Stimulated activated CD4-positive, alpha-beta T cell treated with anti-CD3 and anti-CD28 coated beads, Interleukin-15, amount 100 ng/mL, for 48 hours (primary cell): ENCODE results near the gene BLOC1S5.
"Not testable (repeated sequence)": the region's sequence is repeated elsewhere in the genome, so short reads cannot be mapped to it uniquely, and the experiment has no call there.

Source experiments
- DNase-seq, 2 donors: peaks; one replicate each; pipeline ENCODE4 v3.0.0-alpha.2; 2020; ENCODE audit warnings: low read depth in 2 of 2

Gene BLOC1S5

DNA sequence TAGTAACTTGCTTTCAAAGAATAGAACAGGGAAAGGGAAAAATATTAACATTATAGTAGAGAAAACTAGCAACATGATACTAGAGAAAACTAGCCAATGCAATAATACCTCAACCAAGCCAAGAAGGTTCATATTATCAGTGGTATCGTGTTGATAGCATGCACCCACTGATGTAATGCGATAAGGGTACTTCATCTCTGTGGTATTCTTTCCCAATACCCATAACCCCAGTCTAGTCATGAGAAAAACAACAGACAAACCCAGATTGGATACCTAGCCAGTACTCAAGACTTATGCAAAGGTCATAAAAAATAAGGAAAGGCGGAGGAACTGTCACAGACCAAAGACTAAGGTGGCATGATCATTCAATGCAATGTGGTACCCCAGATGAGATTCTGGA, 21.0 kb downstream of the BLOC1S5 start:
- no peak for DNase-seq

DNA sequence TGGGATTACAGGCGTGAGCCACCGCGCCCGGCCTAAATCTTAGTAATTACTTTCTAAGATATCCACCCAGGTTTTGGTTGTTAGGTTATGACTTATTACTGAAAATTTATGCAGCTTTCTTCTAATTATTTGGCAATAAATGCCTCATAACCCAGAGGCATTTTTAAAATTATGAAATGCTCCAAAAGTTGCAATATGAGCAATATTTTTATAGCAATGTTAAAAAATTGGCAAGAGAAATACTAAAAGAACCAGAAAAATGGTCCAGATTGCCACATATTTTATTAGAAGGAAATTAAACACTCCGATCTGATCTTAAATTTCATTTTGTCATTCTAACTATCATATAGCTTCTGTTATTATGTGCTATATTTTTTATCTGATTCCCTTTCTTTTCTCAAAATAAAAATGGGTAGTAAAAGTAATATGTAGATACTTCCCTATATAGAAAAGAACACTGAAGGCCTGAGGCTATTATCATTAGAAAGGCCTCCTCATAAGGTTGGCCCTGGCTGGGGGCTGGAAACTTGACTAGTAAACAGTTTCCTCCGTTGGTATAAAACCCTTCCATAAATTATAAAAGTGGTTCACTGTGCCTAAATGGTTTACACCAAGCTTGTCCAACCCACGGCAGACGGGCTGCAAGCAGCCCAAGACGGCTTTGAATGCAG, 22.1 kb downstream of the BLOC1S5 start:
- DNase-seq = no peak

DNA sequence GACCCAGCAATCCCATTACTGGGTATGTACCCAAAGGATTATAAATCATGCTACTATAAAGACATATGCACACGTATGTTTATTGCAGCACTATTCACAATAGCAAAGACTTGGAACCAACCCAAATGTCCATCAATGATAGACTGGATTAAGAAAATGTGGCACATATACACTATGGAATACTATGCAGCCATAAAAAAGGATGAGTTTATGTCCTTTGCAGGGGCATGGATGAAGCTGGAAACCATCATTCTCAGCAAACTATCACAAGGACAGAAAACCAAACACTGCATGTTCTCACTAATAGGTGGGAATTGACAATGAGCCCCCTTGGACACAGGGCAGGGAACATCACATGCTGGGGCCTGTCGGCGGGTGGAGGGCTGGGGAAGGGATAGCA, 30.1 kb downstream of the BLOC1S5 start:
- DNase-seq = not testable (repeated sequence)

DNA sequence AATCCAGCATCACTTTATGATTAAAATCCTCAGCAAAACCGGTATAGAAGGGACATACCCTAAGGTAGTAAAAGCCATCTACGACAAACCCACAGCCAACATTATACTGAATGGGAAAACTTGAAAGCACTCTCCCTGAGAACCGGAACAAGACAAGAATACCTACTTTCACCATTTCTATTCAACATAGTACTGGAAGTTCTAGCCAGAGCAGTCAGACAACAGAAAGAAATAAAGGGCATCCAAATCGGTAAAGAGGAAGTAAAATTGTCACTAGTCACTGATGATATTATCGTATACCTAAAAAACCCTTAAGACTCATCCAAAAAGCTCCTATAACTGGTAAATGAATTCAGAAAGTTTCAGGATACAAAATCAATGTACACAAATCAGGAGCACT, 33.3 kb downstream of the BLOC1S5 start:
- DNase-seq = no peak

DNA sequence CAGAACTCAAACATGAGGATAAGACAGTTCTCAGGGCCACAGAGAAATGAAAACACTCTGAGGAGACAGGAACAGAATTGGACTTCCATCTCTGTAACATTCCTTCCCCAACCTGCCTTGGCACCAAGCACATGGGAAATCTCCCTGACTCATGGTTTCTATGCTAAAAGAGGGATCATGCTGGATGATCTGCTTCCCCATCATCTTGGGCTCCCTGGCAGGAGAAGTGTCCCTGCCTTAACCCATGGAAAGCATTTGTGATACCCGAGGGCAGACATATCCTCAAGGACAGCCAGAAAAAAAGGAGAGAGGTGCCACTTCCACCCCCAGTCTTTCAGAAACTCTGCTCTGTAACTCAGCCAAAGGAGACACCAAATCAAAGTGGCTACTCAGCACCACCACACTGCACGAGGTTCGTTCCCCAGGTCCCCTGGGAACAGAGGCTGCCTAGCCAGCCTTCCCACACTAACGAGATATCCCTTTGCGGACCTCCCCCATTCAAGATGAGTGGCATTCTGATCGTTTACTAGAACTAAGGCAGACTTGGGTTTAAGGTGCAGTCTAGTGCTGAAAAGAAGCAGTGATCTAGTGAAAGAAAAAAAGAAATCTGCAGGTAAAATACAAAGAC, 34.8 kb downstream of the BLOC1S5 start:
- DNase-seq = no peak

DNA sequence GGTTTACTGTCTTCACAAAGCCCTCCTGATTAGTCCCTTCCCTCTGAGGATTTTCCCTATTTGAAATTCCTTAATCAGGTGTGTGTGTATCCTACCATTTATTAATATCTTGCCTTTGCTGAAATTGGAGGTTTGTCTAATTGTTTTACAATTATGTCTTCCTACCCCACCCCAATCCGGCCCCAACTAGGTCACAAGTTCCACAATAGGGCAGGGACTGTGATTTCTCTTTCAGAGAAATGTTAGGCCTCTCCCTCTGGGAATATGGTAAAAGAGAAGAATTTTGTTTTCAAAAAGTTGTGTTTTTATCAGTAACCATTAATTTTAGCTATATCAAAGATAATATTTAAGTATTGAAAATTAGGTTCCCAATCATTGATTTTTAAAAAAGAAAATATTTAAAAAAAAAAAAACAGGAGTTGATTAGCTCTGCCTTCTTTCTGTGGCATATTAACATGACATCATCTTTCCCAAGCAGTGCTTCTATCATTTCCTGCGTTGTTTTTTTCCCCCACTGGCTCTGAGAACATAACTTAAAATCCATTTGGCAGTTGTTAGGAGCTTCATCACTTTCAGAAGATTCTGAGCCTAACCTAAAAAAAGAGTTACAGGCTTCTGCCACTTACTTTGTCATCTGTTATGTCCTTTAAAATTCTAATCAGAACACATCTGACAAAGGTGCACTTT, 36.1 kb downstream of the BLOC1S5 start:
- no peak for DNase-seq

DNA sequence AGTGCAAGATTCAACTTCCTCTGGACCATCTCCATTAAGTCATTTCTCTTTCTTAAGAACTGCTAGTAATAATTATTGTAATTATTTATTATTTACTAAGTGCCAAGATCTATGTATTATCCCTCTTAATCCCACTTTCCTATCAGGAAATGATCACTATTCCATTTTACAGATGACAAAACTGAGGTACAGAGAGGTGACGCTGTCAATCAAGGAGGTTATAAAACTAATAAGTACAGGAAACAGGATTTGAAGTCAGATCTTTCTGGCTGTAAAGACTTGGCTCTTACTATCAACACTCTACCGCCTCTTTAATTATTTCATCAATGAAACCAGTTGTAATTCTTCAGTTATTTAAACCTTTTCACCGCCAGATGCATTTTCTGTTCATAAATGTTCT, 37.4 kb downstream of the BLOC1S5 start:
- DNase-seq = no peak

DNA sequence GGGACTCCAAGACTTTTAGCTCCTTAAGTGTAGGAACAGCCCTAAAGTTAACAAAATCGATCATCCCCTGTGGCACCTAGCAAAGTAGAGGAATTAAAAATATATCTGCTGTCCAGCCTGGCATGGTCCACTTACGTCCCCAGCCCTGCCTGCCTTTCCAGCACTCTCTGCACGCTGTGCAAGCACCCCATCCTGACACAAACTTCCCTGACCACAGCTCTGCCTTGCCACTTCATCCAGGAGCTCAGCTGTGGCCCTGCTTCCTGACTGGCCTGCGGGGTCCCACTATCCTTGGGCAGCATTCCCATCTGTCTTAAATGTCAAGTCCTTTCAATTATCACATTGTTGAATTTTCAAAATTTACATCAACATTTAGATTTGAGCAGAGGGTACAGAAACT, 39.0 kb downstream of the BLOC1S5 start:
- DNase-seq = no peak

DNA sequence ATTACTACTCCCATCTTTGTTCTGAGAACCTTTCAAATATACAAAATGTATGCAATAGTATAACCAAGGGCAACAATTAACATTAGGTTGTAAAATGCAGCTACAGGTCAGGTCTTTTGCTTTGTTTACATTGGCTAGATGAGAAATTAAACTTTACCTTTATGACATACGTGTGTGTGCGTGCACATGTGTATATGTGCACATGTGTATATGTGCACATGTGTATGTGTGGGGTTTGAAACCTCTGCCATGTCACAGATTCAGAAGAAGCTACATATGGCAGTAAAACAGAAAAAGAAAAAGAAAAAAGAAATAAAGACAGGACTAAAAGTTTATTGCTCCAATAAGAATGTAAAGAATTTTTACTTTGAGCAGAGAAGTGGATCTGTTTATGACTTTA, 40.6 kb downstream of the BLOC1S5 start:
- DNase-seq = no peak

DNA sequence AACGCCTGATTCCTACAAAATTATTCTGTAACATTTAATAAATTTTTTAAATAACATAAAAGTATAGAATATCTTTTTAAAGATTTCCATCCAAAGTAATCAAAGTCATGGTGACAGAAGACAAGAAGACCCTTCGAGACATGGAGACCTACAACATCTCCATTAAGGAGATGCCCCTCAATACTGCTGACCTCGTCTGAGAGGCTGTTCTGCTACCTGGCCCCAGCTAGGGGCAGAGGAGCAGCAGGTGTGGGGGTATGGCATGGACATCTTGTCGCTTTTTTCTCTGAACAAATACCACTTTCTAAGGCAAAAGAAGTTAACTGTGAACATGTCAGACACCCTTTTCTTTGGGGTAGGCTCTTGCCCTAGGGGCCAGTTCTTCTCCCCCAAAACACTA, 44.1 kb downstream of the BLOC1S5 start:
- DNase-seq = no peak

DNA sequence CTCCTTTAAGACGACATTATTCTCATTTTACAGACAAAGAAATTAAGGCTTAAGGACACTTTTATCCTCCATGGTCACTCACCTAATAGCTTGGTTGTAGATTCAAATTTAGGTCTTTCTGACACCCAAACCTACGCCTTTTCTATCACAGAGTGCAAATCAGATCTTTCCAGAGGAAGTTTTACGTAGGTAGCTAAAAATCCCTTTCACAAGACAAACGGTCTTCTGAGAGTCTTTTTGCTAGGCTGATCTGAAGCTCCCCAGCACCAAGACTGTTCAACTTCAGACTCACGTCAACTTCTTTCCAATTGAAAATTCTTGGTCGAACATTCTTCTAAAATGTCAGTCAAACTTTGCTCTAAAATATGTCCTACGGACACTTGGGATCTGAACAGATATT, 46.5 kb downstream of the BLOC1S5 start:
- no peak for DNase-seq

DNA sequence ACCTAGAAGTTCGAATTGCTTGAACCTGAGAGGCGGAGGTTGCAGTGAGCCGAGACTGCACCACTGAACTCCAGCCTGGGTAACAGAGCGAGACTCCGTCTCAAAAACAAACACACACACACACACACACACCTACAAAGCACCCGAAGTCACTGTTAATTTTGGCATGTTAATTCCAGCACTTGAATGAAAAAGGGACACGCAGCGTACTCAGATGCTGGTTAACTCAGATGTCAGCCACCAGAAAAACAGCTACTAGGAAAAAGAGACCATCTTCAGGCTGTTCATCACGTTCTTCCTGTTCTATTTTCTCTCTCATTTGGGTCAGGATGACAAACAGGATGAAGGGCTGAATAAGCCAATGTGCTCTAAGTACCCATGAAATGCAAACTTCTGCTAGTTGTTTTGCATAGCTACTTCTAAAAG, 46.9 kb downstream of the BLOC1S5 start:
- DNase-seq = no peak

DNA sequence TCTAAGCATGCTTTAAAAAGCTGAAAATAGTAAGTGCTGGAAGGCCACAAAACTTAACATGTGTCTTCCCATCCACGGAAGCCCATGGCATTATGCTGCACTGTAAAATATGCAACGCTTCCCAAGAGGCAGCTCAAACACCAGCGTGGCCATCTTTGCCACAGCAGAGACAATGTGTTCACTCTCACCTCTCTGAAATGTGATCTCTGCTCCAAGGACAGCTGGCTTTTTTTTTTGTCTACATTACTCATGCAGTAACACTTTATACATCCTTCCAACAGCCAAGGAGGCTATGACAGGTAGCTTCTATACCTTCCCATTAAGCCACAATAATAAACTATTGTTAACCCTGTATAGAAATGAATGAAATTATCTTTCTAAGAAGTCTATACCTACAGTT, 49.2 kb downstream of the BLOC1S5 start:
- DNase-seq = no peak

DNA sequence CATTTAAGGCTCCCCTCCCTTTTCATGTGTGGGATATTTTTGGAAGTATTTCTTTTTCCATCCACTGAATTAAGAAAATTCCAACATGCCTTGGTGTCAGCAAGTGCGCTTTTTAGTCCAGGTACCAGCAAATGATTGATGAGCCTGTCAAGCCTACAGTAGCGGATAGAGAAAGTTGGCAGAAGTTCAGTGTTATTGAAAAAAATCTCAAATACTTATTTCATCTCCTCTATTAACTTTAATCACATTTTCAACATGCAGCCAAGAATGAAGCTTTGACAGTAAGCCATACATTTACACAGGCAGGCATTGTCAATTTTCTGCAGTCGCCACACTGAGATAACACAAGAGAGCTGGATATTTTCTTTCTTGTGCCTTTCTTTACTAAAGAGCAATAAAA, 50.4 kb downstream of the BLOC1S5 start:
- DNase-seq = no peak

DNA sequence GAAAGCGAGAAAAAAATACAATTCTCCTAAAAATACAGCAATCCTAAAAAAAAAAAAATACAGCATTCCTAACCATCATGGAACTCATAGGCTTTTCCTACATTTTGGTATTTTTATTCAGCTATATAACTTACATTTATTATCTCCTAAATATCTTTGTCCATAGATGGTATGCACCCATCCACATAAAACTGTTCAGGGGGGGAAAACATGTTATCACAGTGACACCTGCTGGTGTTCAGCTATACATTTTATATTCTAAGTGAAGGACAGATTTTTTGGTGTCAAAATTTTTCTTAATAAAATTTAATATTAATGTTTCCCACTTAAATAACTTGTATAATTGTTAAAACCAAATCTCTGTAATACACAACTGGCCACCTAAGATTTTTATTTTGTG, 58.0 kb downstream of the BLOC1S5 start:
- DNase-seq = no peak

DNA sequence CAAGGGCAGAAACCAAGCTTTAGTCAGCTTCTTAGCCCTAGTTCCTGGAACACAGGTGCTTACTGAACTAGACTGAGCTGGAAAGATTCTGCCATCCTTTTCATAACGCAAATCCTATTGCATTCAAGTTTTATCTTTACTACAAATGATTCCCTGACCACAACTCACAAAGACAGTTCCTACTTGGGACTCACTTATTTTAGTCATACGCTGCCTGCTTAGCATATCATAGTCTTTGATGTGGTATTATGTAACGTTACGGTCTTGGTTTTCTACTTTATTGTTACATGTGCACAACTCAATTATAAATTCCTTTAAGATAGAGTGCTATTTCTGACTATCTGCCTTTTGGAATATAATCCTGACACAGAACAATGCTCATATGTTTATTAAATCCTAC, 59.1 kb downstream of the BLOC1S5 start:
- DNase-seq = no peak

DNA sequence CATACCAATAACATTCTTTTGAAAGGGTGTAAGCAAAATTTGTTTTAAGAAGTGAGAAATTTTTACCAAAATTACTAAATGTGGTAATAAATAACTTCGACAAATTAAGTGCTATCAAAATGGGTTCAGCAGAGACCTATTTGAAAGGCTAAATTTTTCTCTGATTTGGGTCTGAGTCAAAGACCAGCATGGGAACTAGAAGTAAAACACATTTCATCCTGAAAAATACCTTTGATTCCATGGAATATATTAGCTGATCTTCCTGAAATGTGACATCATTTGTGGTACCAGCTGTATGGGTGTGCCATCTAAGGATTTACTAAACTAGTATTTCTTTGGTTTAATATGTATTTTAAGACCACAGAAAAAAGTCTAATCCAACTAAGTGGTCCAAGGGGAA, 63.6 kb downstream of the BLOC1S5 start:
- DNase-seq = no peak

DNA sequence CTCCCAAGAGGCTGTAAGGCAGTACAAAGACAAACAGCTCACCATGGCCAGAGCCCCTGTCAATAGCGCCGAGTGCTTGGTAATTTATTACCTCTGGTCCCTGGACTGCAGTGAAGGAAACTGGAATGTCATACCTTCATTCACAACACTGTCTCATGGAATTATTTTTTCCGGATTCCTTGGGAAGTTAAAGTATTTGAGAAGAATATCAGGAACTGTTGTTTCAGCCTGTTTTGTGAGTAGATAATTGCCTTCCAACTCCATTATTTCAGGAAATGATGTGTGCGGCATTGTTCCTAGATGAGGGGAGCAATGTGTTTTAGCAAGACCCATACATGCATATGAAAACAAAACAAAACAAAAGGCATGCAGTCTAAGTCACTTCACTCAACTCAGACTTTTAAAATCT, 64.0 kb downstream of the BLOC1S5 start:
- no peak for DNase-seq

DNA sequence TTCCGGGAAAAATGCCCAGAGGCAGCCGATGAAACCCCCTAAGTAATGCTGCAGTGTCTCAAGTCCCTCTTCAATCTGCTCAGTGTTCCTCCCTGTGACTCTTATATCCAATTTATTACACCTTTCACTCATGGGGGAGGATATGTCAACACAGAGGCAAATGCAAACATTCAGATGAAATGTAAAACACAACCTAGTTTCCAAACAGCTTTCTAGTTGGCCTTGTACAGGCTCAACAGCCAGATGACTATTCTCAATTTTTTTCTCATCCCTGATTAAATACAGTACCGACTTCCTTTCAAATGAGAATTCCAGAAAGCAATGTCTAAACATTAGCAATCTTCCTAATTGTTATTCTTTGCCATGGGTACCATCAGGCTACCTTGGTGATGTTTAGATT, 65.0 kb downstream of the BLOC1S5 start:
- no peak for DNase-seq

DNA sequence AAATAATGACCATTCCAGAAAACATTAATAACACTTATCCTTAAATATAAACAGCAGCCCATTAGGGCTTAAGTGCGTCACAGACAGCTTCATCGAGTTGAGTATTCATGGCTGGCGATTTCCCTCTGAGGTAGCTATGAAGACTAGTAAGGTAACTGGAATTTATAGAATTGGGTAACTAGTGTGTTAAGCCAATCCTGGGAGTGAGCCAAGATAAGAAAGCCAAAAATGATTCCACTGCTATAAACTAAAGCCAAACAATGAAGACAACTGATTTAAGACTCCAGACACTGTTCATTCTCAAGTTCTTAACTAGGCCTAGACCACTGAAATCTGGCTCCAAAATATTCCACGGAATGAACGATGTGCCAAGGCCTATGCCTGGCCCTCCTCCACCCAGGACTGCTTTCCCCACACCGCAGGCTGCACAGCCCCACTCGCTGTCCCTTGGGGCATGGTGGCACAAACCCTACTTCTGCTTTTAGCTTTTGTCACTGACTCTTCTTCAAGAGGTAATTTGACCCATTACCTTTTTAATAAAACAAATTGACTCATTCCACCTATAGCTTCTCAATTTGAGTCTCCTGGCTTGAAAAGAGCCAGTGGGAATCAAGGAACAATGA, 66.0 kb downstream of the BLOC1S5 start:
- no peak for DNase-seq

DNA sequence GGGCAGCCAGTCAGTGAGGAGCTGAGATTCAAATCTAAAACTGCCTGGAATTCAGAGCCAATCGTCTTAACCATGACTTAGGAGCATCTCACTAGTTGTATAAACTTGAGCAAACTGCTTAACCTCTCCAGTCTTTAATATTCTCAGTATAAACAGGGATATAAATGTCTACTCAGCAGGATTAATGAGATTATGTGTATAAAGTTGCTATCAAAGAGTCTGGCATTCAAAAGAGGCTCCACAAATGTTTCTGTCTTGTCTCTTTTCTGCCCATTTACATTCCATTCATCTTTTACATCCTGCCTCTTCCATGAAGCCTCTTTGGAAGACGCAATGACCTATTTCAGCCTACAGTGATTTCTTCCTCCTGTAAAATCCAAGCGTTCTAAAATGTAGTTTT, 66.9 kb downstream of the BLOC1S5 start:
- DNase-seq = no peak

DNA sequence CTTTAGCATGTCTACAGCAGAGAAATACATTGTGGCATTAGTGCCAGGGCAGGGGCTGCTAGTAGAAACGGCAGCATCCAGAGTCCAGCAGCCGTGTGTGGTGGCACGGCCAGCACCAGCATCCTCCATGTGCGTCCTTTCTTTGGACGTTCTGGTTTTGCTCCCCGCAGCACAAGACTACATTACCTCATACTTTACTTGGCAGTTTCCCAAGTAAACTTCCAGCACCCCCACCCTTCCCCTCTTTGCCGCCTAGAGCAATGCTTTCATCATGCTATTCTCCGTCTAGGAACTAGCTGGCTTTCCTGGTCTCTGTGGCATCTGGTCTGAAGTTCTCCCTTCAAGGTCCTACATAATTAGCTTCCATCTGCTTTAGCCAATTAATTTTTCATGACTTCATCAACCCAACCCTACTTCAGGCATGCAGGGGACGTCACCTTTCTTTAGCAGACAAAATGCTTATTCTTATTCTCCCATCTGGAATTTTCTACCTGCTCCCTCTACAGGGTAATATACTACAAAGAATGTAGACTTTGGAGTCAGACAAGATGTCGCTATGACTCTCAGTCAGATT, 67.6 kb downstream of the BLOC1S5 start:
- no peak for DNase-seq

DNA sequence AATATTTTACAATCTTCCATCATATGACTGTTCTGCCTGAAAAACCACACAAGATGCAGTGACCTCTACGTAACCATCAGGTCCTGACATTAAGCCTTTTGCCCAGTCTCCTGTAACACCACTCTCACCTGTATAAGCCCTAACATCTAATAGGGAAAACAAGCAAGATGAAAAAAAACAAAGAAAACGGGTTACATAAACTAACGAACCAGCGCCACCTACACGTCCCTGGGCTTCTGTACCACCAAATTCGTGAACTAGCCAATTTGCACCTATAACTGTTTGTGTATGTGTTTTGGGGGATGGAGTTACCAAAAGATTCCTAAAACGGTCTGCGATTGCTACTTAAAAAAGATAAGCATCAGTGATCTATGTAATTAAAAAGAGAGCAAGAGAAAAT, 70.2 kb downstream of the BLOC1S5 start:
- no peak for DNase-seq
